GM15510 (cell line): Measurements from ENCODE around the gene ZBTB45.
A peak's percentile ranks its signal among the peaks of the same experiment; 100 is the strongest.

Experiments
- POLR2A ChIP-seq: IDR thresholded peaks from 3 replicates; pipeline ENCODE4 v1.6.1; 2011; ENCODE audit warnings: borderline replicate concordance; ENCODE audit not compliant: insufficient read length; ENCODE audit errors: extremely low read depth

ZBTB45 gene

GRCh38 chr19:58519355-58520256, at the start of gene ZBTB45:
Gene ZBTB45, minus strand, starts transcription at chr19:58519810. Its CDS starts 2,137 bp downstream, at chr19:58517673.
- peak; percentile 72 for TF ChIP-seq POLR2A

- TF ChIP-seq POLR2A, result no peak
Observed at GRCh38 chr19:58568453-58569130, 49.0 kb upstream of the ZBTB45 start.

GRCh38 chr19:58566989-58567388, 47.4 kb upstream of the ZBTB45 start:
- no peak for TF ChIP-seq POLR2A

- TF ChIP-seq POLR2A, result no peak
Observed at GRCh38 chr19:58563823-58564222, 44.2 kb upstream of the ZBTB45 start.

GRCh38 chr19:58563034-58563573, 43.5 kb upstream of the ZBTB45 start:
- no peak for TF ChIP-seq POLR2A

GRCh38 chr19:58562122-58563033, 42.8 kb upstream of the ZBTB45 start:
- TF ChIP-seq POLR2A, result peak; percentile 52

GRCh38 chr19:58561373-58562121, 41.9 kb upstream of the ZBTB45 start:
- TF ChIP-seq POLR2A, result no peak

GRCh38 chr19:58560921-58561320, 41.3 kb upstream of the ZBTB45 start:
- TF ChIP-seq POLR2A, result no peak

GRCh38 chr19:58560007-58560887, 40.6 kb upstream of the ZBTB45 start:
- no peak for TF ChIP-seq POLR2A

- TF ChIP-seq POLR2A, result peak; percentile 74
Observed at GRCh38 chr19:58559275-58560006, 39.8 kb upstream of the ZBTB45 start.

GRCh38 chr19:58558623-58559274, 39.1 kb upstream of the ZBTB45 start:
- TF ChIP-seq POLR2A, result peak; percentile 71
